HepG2 (cell line): ENCODE measurements around the gene PRM3. TPM values are rescaled to one million over a fixed set of nuclear protein-coding genes. Genes with fewer than 3 reads are reported as not detected.
A peak's percentile ranks its signal among the peaks of the same experiment; 100 is the strongest.

Experiments used
- DPF2 ChIP-seq: sonication (generic); formaldehyde crosslinking; IDR thresholded peaks from 2 replicates; pipeline ENCODE4 v1.4.0; 2020; ENCODE audit warnings: mild to moderate bottlenecking, low read depth, missing genetic modification reagents, borderline replicate concordance
- EEA1 ChIP-seq: sonication (generic); formaldehyde crosslinking; IDR thresholded peaks from 2 replicates; pipeline ENCODE4 v1.5.1; 2020; ENCODE audit warnings: mild to moderate bottlenecking, missing genetic modification reagents, borderline replicate concordance
- HDAC2 ChIP-seq: sonication (generic); formaldehyde crosslinking; IDR thresholded peaks from 2 replicates; pipeline ENCODE4 v1.4.0; 2020; ENCODE audit warnings: missing genetic modification reagents
- HOXA3 ChIP-seq: sonication (generic); formaldehyde crosslinking; IDR thresholded peaks from 2 replicates; pipeline ENCODE4 v1.5.0; 2020; ENCODE audit warnings: missing genetic modification reagents
- TERF1 ChIP-seq: sonication (generic); formaldehyde crosslinking; IDR thresholded peaks from 2 replicates; pipeline ENCODE4 v1.8.0; 2022; ENCODE audit warnings: mild to moderate bottlenecking, missing genetic modification reagents, moderate library complexity
- THAP9 ChIP-seq: sonication (generic); formaldehyde crosslinking; IDR thresholded peaks from 2 replicates; pipeline ENCODE4; 2020; ENCODE audit warnings: missing genetic modification reagents, mild to moderate bottlenecking, borderline replicate concordance
- ZFX ChIP-seq: sonication (generic); formaldehyde crosslinking; IDR thresholded peaks from 2 replicates; pipeline ENCODE4 v1.4.0; 2020; ENCODE audit warnings: mild to moderate bottlenecking, low read depth, missing genetic modification reagents, moderate library complexity
- ZNF142 ChIP-seq: sonication (generic); formaldehyde crosslinking; IDR thresholded peaks from 2 replicates; pipeline ENCODE4 v1.4.0; 2020; ENCODE audit warnings: missing genetic modification reagents
- ZNF205 ChIP-seq: IDR thresholded peaks from 2 replicates; pipeline ENCODE4 v1.6.1; 2018; ENCODE audit warnings: missing biosample characterization, missing genetic modification reagents
- ZNF546 ChIP-seq: sonication (generic); formaldehyde crosslinking; conservative IDR thresholded peaks from 2 replicates; pipeline ENCODE4 v1.8.1; 2023; ENCODE audit warnings: mild to moderate bottlenecking, missing genetic modification reagents
- ZNF674 ChIP-seq: sonication (generic); formaldehyde crosslinking; IDR thresholded peaks from 2 replicates; pipeline ENCODE4 v1.5.0; 2020; ENCODE audit warnings: low read depth, mild to moderate bottlenecking, missing genetic modification reagents
- ZNF747 ChIP-seq: sonication (generic); formaldehyde crosslinking; IDR thresholded peaks from 2 replicates; pipeline ENCODE4 v1.8.1; 2023; ENCODE audit warnings: missing genetic modification reagents, mild to moderate bottlenecking, borderline replicate concordance
- ZNF766 ChIP-seq: sonication (generic); formaldehyde crosslinking; IDR thresholded peaks from 2 replicates; pipeline ENCODE4 v1.5.0; 2020; ENCODE audit warnings: missing genetic modification reagents, borderline replicate concordance
- polyA plus RNA-seq, 8 experiments: library from polyadenylated mRNA; depleted of rRNA in 3 of 8; stranded (reverse) in 7 of 8; unstranded in 1 of 8; fragments of >200 nt; fragmentation: Illumina TruSeq in 4 of 8; extraction: Trizol in 4 of 8; gene quantifications; 2 replicates each; pipeline versions ENCODE4 v1.2.1 to v1.2.3, GENCODE V29; 2011 to 2016; ENCODE audit warnings: low read depth in 4 of 8, missing spikeins in 1 of 8, mixed read lengths in 1 of 8; ENCODE audit not compliant: insufficient read depth in 1 of 8
- total RNA-seq, 5 experiments: library from RNA; depleted of rRNA; stranded (reverse); fragments of >200 nt; fragmentation: Illumina TruSeq; extraction: Trizol; gene quantifications; 2 replicates each; pipeline ENCODE4 v1.2.3, GENCODE V29; 2016; ENCODE audit warnings: low read depth in 1 of 5
- TF ChIP-seq, protein P1 (sequence below): IDR thresholded peaks from 2 replicates; pipeline ENCODE4 v1.6.1; 2016; ENCODE audit warnings: mild to moderate bottlenecking
- TF ChIP-seq, protein P2 (sequence below): sonication (generic); formaldehyde crosslinking; IDR thresholded peaks from 2 replicates; pipeline ENCODE4 v1.5.0; 2020; ENCODE audit warnings: missing genetic modification reagents, mild to moderate bottlenecking, borderline replicate concordance

PRM3 gene
- total and polyA plus RNA-seq, 2 of the 13 experiments (the other 11 are each of a cell fraction or from before 2014, with no cell fraction given): not detected

GRCh38 chr16:11224096-11224893, 49.1 kb downstream of the PRM3 start (continued):
- TF ChIP-seq THAP9 (CRISPR knock-in tag) (peak; percentile 29; the same call in 1 of the 2 replicates), ZNF674 (no peak), DPF2 (no peak), ZNF205 (peak; percentile 66; the same call in 1 of the 2 replicates), ZNF766 (CRISPR knock-in tag) (peak; percentile 53; the same call in 1 of the 2 replicates), TERF1 (CRISPR knock-in tag) (0 out of 2 replicates have a peak, but pooled peaks have one; percentile 73), ZNF546 (peak; percentile 35; the same call in 1 of the 2 replicates), ZFX (CRISPR knock-in tag) (peak; percentile 79), HOXA3 (CRISPR knock-in tag) (peak; percentile 46), EEA1 (CRISPR knock-in tag) (no peak), ZNF142 (CRISPR knock-in tag) (peak; percentile 58; the same call in 1 of the 2 replicates), ZNF747 (CRISPR knock-in tag) (peak; percentile 57; the same call in 1 of the 2 replicates), HDAC2 (peak; percentile 64; the same call in 1 of the 2 replicates)
- TF ChIP-seq, protein P1, sequence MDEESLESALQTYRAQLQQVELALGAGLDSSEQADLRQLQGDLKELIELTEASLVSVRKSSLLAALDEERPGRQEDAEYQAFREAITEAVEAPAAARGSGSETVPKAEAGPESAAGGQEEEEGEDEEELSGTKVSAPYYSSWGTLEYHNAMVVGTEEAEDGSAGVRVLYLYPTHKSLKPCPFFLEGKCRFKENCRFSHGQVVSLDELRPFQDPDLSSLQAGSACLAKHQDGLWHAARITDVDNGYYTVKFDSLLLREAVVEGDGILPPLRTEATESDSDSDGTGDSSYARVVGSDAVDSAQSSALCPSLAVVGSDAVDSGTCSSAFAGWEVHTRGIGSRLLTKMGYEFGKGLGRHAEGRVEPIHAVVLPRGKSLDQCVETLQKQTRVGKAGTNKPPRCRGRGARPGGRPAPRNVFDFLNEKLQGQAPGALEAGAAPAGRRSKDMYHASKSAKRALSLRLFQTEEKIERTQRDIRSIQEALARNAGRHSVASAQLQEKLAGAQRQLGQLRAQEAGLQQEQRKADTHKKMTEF (CRISPR knock-in tag): peak; percentile 57; the same call in 1 of the 2 replicates
- TF ChIP-seq, protein P2, sequence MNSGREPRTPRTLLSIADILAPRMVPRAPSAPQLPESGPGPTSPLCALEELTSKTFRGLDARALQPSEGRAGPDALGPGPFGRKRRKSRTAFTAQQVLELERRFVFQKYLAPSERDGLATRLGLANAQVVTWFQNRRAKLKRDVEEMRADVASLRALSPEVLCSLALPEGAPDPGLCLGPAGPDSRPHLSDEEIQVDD (CRISPR knock-in tag): peak; percentile 79; the same call in 1 of the 2 replicates
